ENCODE data around the gene CCDC187. TPM values are rescaled to one million over a fixed set of nuclear protein-coding genes. Genes with fewer than 3 reads are reported as not detected.
"Not testable (repeated sequence)": the region's sequence is repeated elsewhere in the genome, so short reads cannot be mapped to it uniquely, and the experiment has no call there.

CCDC187 gene
- total RNA-seq: not detected

DNA sequence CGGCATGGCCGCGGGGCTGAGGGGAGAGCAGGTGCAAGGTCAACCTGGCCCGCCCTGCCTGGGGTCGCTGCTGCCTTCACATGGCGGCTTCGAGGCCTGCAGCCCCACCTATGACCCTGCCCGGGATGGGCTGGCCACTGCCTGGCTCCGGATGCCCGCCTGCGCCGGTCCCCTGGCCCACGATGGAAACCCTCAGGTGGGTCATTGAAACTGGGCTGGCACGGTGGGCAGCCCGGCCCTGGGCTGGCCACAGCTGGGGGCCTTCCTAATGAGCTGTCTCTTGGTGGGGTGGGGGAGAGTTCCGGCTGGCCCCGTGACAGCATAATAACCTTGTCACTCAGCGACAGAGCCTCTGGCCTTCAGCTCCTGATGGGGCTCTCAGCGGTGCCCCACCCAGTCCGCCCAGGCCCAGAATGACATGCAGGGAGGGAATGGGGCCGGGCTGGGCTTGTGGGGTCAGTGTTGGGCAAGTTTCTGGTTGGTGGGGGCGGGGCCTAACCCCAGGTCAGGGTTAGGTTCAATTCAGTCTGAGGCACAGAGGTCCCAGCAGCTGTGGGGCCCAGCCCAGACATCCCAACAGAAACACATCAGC is at the start of gene CCDC187:
Gene CCDC187 (minus strand): TSS at position 270 of the 592 bp plus-strand sequence. CDS start 264 bp downstream, at position 6.
- intact Hi-C loops (cut with DNase I): no loop called here
- Histone ChIP-seq H3K4me1 (no peaks in the 10 kb centered on the region), H3K27me3 (no peaks in the 10 kb centered on the region), H3K36me3 (no peaks in the 10 kb centered on the region), H3K4me3 (no peak within 1 kb of the TSS), H3K9me3 (no peaks in the 10 kb centered on the region), H3K27ac (no peak within 1 kb of the TSS)
- DNase-seq (ENCODE audit: extremely low spot score in 2 of 2): no peak
- no peak for TF ChIP-seq POLR2A (IDR thresholded peaks at IDR 0.05)
- no peak for TF ChIP-seq POLR2AphosphoS5 (IDR thresholded peaks at IDR 0.05; ENCODE audit: insufficient read depth in 1 of 2, low read depth in 1 of 2)
- TF ChIP-seq, protein P1, sequence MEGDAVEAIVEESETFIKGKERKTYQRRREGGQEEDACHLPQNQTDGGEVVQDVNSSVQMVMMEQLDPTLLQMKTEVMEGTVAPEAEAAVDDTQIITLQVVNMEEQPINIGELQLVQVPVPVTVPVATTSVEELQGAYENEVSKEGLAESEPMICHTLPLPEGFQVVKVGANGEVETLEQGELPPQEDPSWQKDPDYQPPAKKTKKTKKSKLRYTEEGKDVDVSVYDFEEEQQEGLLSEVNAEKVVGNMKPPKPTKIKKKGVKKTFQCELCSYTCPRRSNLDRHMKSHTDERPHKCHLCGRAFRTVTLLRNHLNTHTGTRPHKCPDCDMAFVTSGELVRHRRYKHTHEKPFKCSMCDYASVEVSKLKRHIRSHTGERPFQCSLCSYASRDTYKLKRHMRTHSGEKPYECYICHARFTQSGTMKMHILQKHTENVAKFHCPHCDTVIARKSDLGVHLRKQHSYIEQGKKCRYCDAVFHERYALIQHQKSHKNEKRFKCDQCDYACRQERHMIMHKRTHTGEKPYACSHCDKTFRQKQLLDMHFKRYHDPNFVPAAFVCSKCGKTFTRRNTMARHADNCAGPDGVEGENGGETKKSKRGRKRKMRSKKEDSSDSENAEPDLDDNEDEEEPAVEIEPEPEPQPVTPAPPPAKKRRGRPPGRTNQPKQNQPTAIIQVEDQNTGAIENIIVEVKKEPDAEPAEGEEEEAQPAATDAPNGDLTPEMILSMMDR (IDR thresholded peaks at IDR 0.05): no peak

DNA sequence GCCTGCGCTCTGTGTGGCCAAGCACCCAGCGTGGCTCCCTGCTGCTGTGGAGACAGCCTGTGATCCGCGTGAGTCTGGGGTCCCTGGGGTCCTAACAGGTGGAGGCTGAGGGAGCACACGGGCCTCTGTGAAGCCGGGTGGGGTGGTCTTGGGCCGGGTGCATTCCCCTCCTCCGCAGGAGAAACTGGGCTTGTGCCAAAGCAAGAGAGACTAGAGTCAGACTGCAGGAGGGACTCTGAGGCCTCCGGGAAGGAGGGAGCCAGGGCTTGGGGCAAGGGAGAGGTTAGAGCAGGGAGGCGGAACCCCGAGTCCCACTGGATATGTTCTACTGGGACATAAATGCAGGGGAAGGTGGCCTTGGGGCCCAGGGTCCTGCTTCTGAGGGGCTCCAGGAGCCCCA is 49.2 kb upstream of the CCDC187 start:
- peak overlapping the region; percentile 7 for H3K27ac ChIP-seq
- H3K4me3 ChIP-seq: no peak overlapping the region
- TF ChIP-seq, protein P1 (IDR thresholded peaks at IDR 0.05): no peak
- no peak for TF ChIP-seq POLR2AphosphoS5 (IDR thresholded peaks at IDR 0.05; ENCODE audit: insufficient read depth in 1 of 2, low read depth in 1 of 2)
- TF ChIP-seq POLR2A (IDR thresholded peaks at IDR 0.05): no peak
- intact Hi-C loops (cut with DNase I): no loop called here
- no peaks in the 10 kb centered on the region for H3K27me3 ChIP-seq
- no peaks in the 10 kb centered on the region for H3K36me3 ChIP-seq
- H3K4me1 ChIP-seq: peaks cover 24% of the 10 kb centered on the region
- no peak for DNase-seq (ENCODE audit: extremely low spot score in 2 of 2)
- H3K9me3 ChIP-seq: no peaks in the 10 kb centered on the region

DNA sequence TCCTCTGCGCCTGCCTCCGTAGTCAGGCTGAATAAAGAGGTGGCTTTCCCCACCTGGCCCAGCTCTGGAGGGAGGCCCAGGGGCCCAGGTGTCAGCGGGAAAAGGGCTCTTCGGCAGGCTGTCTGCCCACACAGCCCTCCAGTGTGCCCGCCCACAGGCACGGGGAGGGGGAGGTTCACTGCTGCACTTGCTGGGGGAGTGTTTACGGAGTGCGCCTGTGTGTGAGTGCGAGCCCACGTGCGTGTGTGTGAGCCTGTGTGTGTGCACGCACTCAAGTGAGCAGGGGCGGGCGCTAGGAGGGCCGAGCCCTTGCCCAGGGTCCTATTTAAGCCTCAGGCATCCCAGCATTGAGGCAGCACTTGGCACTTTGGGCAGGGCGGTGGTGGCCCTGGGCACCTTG is 48.8 kb upstream of the CCDC187 start:
- intact Hi-C loops (cut with DNase I): no loop called here
- Histone ChIP-seq H3K27me3 (no peaks in the 10 kb centered on the region), H3K36me3 (no peaks in the 10 kb centered on the region), H3K4me1 (peaks cover 24% of the 10 kb centered on the region), H3K27ac (peak overlapping the region; percentile 7), H3K9me3 (no peaks in the 10 kb centered on the region), H3K4me3 (no peak overlapping the region)
- TF ChIP-seq, protein P1 (IDR thresholded peaks at IDR 0.05): no peak
- no peak for TF ChIP-seq POLR2AphosphoS5 (IDR thresholded peaks at IDR 0.05; ENCODE audit: insufficient read depth in 1 of 2, low read depth in 1 of 2)
- TF ChIP-seq POLR2A (IDR thresholded peaks at IDR 0.05): no peak
- DNase-seq (ENCODE audit: extremely low spot score in 2 of 2): no peak

DNA sequence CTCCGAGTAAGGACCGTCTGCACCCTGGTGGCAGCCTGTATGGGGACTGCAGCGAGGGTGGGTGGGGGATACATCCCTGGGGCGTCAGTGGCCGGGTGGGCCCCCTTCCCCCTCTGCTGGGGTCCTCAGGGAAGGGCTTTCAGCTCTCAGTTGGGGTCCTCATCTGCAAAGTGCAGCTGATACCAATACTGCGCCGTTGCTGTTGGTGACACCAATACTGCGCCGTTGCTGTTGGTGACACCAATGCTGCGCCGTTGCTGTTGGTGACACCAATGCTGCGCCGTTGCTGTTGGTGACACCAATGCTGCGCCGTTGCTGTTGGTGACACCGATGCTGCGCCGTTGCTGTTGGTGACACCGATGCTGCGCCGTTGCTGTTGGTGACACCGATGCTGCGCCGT is 48.0 kb upstream of the CCDC187 start:
- H3K27me3 ChIP-seq; H3K27ac ChIP-seq; H3K9me3 ChIP-seq; intact Hi-C loops (cut with DNase I); H3K36me3 ChIP-seq; DNase-seq (ENCODE audit: extremely low spot score in 2 of 2): not testable (repeated sequence)
- Histone ChIP-seq H3K4me3 (peak overlapping the region in 1 of 2 donors; percentile 20), H3K4me1 (peaks cover 31% of the 10 kb centered on the region)

DNA sequence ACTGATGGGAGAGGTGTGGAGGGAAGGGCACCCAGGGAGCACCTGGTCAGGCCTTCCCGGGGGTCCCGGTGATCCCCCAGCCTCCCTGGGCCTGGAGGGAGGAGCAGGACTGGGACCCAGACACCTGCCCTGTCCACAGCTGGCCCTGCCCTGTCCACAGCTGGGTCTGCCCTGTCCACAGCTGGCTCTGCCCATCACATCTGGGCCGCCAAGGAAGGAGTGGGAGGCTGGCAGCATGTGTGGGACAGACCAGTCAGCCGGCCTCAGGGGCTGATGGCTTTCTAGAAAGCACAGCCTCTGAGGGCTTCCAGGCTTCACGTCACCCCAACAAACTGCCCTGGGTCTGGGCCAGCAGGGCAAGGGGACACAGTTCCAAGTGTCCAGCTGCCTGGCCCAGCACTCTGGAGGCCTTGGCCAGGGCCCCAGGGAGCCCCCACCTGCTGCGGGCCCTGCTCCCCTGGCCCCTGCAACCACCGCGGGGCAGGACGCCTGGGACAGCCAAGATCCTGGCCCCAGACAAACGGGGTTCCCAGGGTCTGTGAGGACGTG is 47.4 kb upstream of the CCDC187 start:
- peak overlapping the region in 1 of 2 donors; percentile 20 for H3K4me3 ChIP-seq
- intact Hi-C loops (cut with DNase I): no loop called here

More for the DNA sequence above, 47.4 kb upstream of the CCDC187 start:
- Histone ChIP-seq H3K36me3 (no peaks in the 10 kb centered on the region), H3K27ac (no peak overlapping the region), H3K4me1 (peaks cover 36% of the 10 kb centered on the region), H3K27me3 (no peaks in the 10 kb centered on the region), H3K9me3 (no peaks in the 10 kb centered on the region)
- TF ChIP-seq, protein P1 (IDR thresholded peaks at IDR 0.05): no peak
- TF ChIP-seq POLR2AphosphoS5 (IDR thresholded peaks at IDR 0.05; ENCODE audit: insufficient read depth in 1 of 2, low read depth in 1 of 2) (no peak), POLR2A (IDR thresholded peaks at IDR 0.05) (no peak)
- no peak for DNase-seq (ENCODE audit: extremely low spot score in 2 of 2)
